Measurements from ENCODE around the gene KCNH2.

The KCNH2 gene

DNA sequence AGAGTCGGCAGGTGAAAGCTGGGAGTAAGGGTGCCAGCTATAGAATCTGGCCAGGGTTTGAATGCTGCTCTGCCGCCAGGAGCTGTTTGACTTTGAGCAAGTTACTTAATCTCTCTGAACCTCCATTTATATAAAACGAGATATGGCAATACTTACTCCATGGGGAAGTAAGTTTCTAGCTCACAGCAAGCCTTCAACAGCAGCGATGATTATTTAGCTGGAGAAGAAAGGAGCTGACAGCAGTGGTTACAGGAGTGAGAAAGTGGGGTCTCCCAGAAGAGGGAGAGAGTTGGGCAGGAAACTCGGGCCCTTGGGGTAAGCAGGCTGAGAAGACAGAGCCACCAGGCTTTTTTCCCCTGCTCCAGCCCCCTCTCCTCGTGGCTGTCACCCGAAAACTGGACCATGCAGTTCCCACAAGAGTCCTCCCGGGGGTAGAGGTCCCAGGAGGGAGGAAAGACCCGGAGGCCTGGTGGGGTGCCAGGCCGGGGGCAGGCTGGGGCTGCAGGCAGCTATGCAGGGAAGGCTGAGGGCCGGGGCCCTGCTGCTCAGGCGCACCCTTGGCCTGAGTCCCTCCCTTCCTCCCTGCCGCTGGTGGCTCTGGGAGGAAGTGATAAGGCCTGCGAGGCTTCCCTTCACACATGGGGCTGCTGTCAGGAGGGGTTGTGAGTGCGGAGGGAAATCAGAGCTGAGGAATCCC is 16.2 kb upstream of the KCNH2 start:
- no peak for DNase-seq (ENCODE audit: low read depth)

DNA sequence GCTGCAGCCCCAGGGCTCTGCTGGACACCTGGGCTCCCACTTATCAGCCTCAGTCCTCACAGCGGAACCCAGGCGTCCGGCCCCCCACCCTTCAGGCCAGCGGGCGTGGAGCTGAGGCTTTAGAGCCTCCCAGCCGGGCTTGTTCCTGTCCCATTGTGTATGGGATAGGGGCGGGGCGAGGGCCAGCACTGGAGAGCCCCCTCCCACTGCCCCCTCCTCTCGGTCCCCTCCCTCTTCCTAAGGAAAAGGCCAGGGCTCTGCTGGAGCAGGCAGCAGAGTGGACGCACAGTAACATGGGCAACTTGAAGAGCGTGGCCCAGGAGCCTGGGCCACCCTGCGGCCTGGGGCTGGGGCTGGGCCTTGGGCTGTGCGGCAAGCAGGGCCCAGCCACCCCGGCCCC is 15.4 kb upstream of the KCNH2 start:
- DNase-seq (ENCODE audit: low read depth) = no peak

DNA sequence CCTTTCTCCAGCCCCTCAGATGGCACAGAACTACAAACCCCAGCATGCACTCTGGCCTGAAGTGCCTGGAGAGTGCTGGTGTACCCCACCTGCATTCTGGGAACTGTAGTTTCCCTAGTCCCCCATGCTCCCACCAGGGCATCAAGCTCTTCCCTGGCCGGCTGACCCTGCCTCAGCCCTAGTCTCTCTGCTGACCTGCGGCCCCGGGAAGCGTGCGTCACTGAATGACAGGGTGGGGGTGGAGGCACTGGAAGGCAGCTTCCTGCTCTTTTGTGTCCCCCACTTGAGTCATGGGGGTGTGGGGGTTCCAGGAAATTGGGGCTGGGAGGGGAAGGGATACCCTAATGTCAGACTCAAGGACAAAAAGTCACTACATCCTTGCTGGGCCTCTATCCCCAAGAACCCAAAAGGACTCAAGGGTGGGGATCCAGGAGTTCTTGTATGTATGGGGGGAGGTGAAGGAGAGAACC is 14.7 kb upstream of the KCNH2 start:
- DNase-seq (ENCODE audit: low read depth) = no peak

DNA sequence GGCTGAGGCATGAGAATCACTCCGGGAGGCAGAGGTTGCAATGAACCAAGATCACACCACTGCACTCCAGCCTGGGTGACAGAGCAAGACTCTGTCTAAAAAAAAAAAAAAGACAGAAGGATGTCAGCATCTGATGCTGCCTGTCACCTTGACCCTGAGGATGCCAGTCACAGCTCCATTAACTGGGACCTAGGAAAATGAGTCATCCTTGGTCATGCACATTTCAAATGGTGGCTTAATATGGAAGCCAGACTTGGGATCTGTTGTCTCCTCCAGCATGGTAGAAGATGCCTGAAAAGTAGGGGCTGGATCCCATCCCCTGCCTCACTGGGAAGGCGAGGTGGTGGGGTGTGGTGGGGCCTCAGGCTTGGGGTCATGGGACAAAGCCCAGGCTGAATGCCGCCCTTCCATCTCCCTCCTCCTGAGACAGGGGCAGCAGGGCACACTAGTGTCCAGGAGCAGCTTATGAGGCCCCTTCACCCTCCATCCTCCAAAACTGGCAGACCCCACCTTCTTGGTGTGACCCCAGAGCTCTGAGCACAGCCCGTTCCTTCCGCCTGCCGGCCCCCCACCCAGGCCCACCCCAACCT is 14.0 kb upstream of the KCNH2 start:
- DNase-seq (ENCODE audit: low read depth) = no peak

DNA sequence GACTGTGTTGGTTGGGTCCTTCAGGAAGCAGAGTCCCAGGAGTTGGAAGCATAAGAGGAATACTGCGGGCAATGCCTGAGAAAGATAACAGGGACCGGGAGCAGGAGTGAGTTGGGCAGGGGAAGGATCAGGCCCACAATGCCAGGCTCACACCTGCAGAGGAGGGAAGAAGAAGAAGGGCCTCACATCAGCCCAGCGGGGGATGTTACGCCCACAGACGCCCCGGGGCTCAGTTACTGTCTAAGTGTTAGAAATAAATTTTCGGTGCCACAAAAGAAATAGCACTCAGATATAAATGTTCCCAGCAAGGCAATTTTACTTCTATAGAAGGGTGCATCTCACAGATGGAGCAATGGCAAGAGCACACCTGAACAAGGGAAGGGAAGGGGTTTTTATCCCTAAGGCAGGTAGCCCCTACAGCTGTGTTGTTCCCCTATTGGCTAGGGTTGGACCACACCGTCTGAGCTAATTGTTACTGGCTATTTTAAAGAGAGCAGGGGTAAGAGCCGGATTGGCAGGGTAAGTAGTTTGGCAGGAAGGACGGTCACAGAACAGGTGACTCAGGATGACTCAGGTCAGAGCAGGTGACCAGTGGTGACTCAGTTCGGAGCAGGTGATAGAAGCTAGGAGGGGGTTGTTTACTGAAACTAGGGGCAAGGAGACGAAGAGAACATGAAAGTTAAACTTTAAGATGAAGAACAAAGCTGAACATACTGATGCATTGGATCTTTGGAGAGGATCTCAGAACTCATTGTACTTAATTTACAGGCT is 12.5 kb upstream of the KCNH2 start, which contains the start of gene NOS3:
Gene NOS3, plus strand, starts transcription at position 602 of the 771 bp plus-strand sequence. CDS start 2,787 bp downstream, outside the sequence.
- DNase-seq (ENCODE audit: low read depth) = no peak

DNA sequence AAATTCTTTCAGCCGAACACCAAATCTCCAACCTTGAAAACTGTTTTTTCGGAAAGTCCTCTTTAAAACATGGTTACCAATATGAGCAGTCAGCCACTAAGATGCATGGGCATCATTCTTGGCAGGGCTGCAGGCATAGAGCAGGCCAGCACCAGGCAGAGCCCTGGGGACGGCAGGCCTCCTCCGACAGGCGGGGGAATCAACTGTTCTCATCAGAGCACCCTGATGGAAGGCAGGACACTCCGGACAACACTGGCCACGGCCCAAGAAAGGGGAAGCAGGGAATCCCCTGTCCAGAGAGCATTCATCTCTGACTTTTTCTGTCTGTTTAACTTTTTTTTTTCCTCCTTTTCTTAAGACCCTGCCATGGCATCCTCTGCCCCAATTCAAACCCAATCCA is 11.3 kb upstream of the KCNH2 start:
- DNase-seq (ENCODE audit: low read depth) = no peak

DNA sequence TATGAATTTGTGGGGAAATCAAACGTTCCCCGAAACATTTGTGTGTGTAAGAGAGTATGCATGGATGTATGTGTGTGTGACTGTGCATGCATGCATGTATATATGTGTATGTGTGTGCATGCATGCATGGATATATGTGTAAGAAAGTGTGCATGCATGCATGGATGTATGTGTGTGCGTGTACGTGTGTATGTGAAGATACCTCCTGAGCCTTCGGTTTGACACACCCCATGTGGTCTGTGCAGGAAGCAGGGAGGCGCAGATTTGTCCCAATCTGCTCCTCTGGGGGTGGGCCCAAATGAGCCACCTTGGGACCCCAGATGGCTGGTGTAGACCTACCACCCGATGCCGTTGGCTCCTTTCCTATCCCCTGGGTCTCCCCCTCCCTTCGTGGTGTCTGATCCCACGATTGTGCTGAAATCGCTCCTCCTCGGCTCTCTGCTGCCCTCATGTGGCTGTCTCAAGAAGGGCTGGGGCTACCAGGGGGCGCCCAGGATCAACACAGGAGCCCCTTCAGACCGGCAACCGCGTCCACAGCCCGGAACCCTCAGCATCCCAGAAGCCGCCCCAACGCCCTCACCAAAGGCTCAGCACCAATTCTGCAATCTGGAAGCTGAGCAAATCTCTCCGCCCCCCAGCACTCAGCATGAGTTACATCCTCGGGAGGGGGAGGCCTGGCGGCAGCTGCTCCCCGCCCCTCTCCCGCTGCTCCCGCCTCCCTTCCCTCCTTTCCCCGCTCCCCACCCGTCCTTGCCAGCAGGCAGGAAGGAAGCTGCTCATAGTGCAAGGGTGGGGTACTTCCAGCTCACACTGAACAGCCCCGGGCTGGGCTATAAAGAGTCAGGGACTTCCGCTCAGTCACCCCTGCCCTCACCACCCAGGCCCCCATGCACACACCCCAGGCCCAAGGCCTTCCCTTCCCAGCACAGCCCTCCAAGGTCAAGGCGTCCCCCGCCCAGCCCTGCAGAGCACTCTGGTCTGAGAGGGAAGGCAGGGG is 10.4 kb upstream of the KCNH2 start:
- peak; percentile 67 for DNase-seq (ENCODE audit: low read depth)

DNA sequence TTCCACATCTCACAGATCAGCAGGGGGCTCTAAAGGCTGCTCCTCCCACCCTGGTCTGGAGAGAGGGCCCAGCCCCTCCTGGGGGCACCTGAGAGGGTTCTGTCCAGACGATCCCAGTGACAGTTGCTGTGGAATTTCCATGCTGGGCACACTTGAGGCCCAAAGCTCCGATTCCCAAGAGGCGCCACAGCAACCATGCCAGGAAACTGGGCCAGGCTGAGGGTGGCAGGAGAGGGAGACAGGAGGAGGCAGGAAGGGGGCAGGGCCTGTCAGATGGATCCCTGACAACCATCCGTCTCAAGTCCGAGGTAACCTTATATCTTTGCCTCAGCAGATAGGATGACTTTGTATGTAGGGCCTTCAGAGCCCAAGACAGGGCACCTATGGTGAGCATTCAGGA is 8.4 kb upstream of the KCNH2 start:
- DNase-seq (ENCODE audit: low read depth) = no peak

DNA sequence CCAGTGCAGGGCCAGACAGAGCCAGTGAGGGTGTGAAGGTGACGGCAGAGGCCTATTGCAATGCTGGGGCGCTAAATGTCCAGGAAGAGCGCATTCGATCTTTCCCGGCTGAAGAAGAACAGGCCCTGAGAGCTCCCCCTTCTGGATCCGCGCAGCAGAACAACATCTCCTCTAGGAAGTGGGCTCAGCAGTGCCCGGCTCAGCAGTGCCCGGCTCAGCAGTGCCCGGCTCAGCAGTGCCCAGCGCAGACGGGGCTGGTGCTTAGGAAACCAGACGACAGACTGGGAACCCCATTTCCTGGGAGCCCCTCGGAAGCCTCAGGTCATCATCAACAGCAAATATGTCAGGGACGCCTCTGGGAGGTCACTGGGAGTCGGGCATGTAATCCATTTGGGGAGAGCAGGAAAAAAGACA is 8.0 kb upstream of the KCNH2 start:
- no peak for DNase-seq (ENCODE audit: low read depth)

DNA sequence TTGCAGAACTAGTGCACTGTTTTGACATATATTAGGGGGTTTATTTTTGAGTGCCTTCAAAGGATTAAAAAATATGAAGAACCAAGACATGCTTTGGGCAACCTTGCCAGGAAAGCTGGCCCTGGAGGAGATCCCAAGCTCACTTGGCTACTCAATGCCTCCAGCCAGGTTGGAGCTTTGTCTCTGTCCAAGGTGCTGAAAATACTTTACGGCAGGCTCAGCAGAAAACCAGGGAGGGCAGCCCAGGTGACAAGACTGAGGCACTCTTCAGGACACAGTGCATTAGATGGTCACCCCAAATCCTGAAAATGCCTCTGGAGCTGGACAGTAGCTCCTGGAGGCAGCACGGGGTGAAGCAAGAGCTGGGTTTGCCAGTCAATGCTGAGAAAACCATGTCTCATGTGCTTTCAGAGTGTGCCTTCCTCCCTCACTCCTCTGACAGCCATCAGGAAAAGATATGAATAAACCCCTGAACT is 5.8 kb upstream of the KCNH2 start:
- DNase-seq (ENCODE audit: low read depth) = no peak

DNA sequence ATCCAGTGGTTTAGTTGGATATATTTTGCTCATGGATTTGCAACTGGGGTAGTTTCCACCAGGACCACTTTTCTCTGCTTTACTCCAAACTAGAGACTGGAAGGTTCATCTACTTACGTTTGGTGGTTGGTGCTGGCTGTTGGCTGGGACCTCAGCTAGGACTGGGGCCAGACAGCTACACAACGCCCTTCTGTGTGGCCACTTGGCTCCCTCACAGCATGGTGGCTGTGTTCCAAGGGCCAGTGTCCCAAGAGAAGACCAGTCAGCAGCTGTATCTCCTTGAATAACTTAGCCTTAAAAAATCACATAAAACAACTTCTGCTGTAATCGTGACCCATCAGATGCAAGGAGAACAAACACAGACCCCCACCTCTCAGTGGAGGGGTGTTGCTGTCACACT is 4.2 kb upstream of the KCNH2 start:
- no peak for DNase-seq (ENCODE audit: low read depth)

DNA sequence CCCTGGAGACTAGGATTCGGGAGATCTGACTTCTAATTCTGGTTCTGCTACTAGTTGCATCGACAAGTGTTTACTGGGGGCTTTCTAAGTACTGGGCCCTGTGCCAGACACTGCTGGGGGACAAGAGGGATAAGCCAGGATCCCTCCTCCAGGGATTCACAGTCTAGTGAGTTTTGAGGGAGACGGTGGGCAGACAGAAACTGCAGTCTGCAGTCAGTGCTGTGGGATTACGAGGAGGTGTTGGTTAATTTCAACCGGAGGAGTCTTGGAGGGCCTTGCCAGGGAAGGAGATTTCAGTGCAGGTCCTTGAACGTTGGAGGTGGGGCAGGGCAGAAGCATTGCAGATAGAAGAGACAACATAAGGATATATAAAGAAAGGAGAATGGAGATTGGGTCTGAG is 3.5 kb upstream of the KCNH2 start:
- no peak for DNase-seq (ENCODE audit: low read depth)

DNA sequence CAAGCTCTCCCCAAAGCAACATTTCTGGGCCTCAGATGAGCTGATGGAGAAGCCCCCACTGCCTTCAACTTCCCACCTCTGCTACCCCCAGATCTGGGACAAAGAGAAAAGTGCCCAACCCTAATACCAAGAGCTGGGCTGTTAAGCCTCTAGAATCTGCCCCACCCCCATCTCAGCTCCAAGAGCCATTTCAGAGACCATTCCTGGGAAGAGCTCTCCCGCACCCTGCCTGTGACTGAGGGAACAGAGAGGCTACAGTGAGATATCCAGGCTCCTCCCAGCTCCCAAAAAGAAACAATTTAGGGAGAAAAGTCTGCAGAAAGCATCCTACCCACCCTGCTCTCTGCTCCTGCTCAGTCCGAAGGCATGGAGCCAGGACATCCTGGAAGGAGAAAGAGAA is 2.5 kb upstream of the KCNH2 start:
- DNase-seq (ENCODE audit: low read depth) = no peak

DNA sequence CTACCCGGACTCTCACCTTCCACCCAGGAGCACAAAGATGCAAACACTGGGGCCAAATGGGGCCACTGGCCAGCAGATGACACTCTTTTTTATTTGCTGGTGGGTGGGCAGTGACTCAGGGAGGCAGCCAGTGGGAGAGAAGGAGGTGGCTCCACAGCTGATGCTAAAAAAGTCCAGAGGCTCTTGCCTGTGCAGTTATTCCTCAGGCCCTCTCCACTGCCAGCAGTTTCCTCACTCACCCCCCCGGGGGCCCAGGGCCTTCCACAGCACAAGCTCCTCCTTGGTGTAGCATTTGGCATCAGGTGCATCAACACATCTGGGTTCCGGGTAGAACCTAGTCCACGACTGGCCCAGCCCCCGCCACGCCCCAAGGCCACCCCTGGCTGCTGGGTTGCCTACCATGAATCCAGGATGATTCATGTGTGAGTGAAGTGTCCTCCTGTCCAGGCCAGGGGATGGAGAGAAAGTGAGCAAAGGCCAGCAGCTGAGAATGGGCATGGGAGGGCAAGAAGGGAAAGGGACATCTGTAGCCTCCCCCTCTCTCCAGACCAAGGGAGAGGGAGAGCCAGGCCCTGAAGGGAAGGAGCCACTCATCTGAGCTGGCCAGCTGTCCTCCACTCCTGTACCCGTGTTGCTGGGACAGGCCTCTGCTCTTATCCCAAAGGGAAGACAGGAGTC is 1.7 kb upstream of the KCNH2 start:
- no peak for DNase-seq (ENCODE audit: low read depth)

DNA sequence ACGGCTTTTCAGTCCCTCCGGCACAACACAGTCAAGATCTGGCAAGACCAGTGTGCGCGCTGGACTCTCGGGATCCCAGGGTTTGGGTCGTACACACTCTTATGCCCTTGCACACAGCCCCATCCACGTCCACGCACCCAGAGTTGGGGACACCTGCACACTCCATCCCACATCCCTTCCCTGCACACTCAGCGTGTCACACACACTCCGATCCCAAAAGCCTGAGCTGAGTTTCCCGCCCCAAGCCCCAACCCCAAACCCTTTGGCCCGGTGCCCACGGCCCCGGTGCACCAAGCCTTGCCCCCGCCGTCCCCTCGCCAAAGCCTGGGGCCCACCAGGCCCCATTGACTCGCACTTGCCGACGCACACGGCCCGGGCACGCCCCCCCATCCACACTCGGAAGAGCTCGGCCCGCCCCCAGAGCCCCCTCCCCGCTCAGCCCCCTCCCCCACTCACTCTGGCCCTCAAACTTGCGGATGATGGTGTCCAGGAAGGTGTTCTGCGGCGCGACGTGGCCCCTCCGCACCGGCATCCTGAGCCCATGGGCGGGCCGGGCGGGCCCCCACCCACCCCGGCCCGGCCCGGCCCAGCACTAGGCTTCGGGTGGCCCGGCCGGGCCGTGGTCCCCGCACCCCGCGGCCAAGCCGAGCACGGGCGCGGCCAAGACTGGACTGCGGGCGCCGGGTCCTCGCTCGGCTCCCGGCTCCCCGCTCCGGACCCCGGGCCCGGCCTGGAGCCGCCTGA is 567 bp downstream of the KCNH2 start:
- no peak for DNase-seq (ENCODE audit: low read depth)

DNA sequence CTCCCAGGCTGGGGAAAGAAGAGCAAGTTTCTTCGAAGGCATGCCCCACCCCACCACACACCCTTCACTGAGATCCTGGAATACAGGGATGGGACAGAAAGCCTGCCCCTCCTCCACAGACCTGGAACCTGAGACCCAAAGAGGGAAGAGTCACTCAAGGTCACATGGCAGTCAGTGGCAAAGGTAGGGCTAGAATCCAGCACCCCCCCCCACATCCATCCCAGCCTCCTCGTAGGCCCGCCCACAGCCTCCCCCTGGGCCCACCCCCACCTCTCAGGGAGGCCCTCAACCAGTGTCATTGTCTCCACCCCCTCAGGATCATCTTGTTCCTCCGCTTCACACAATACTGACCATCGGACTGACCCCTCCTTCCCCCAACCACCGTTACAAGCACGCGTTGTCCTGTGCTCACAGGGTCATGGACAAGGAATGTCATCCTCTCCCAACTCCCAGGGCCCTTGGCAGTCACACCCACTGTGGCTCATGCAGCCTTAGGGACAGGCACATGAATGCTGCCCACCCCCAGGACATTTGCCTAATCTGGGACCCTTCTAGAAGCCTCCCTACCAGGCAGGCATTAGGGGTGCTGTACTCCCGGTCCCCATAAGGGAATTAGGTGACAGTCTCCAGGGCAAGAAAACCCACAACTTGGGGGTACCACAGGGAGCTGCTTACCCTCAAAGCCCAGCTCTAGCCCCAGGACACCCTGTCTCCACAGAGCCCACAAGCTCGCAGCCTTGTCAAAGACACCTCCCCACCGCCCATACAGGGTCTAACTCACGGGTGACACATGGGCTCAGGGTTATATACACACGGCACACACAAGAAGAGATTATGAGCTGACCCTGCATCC is 1.4 kb downstream of the KCNH2 start:
- DNase-seq (ENCODE audit: low read depth) = no peak

DNA sequence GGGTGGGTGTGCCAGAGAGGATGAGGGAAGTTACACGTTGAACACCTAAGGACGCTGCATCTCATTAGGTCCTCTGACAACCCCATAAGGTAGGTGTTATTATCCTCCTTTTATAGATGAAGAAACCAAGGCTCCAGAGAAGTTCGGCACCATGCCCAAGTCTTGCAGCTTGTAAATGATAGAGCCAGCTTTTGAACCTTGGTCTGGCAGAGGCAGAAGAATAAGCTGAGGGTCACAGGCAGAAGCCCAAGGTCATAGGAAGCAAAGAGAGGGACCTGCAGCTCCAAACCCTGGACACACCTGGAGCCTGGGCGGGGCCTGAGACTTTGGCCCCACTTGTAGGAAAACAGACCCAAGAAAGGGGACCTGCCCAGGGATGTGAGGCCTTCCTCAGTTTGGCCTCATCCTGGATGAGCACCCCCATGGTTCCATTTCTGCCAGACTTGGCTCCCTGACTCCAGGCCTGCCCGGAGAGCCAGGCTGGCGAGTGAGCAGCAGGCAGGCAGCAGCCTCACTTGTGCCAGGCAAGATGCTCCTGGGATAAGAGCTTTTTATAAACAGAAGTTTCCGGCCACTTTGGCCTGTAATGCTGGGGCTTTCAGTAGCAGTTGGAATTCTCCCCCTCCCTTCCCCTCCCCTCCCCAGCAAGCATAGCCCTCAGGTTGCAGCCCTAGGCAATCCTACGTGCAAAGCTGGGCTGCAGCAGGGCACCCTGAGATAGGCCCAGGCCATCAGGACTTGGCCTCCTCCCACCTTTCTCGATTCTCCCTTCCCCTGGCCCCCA is 2.4 kb downstream of the KCNH2 start:
- no peak for DNase-seq (ENCODE audit: low read depth)

Data from activated T-cell treated with anti-CD3 and anti-CD28 coated beads for 24 hours (primary cell).